ENCODE results near the gene TMEM184B.

- TF ChIP-seq POLR2A (IDR thresholded peaks at IDR 0.05) = no peak
- TF ChIP-seq CTCF (IDR thresholded peaks at IDR 0.05) = no peak
Observed at GRCh38 chr22:38257181-38257580, 15.6 kb downstream of the TMEM184B start.
